HG03064 (cell line): Measurements from ENCODE around the gene LRTM2.

ENCODE experiments used
- ATAC-seq: cut with Tn5 transposase; IDR thresholded peaks from one replicate; pipeline ENCODE4 v1.9.1; 2021; ENCODE audit warnings: low read depth; ENCODE audit not compliant: unreplicated experiment

Gene LRTM2

GRCh38 chr12:1879633-1880032, 59.3 kb downstream of the LRTM2 start:
- ATAC-seq, result no peak

- no peak for ATAC-seq
Observed at GRCh38 chr12:1880153-1880845, 59.9 kb downstream of the LRTM2 start.

- no peak for ATAC-seq
Observed at GRCh38 chr12:1880876-1881275, 60.5 kb downstream of the LRTM2 start.

- no peak for ATAC-seq
Observed at GRCh38 chr12:1881301-1881700, 60.9 kb downstream of the LRTM2 start.

- no peak for ATAC-seq
Observed at GRCh38 chr12:1881936-1882335, 61.6 kb downstream of the LRTM2 start.

GRCh38 chr12:1882405-1882804, 62.0 kb downstream of the LRTM2 start:
- ATAC-seq, result no peak

- ATAC-seq, result no peak
Observed at GRCh38 chr12:1882850-1883470, 62.6 kb downstream of the LRTM2 start.

- no peak for ATAC-seq
Observed at GRCh38 chr12:1883513-1883912, 63.1 kb downstream of the LRTM2 start.

GRCh38 chr12:1884651-1885050, 64.3 kb downstream of the LRTM2 start:
- no peak for ATAC-seq

GRCh38 chr12:1885082-1885596, 64.8 kb downstream of the LRTM2 start:
- no peak for ATAC-seq

- no peak for ATAC-seq
Observed at GRCh38 chr12:1885599-1886245, 65.4 kb downstream of the LRTM2 start.
